K562 (cell line): ENCODE data around the gene PODN. TPM values are rescaled to one million over a fixed set of nuclear protein-coding genes. Genes with fewer than 3 reads are reported as not detected.

Source experiments
- CHD4 ChIP-seq: fragments of 200-600 bp; sonication (generic); IDR thresholded peaks from 3 replicates; pipeline ENCODE4 v1.6.1; 2012; ENCODE audit warnings: low read depth, mild to moderate bottlenecking, mixed read lengths, low read length, inconsistent platforms; ENCODE audit not compliant: insufficient read depth, insufficient replicate concordance, poor library complexity, severe bottlenecking
- PHF20 ChIP-seq: fragments of 450-650 bp; IDR thresholded peaks from 2 replicates; pipeline ENCODE4 v1.6.1; 2018; ENCODE audit not compliant: partially characterized antibody
- ZBTB49 ChIP-seq: sonication (generic); formaldehyde crosslinking; IDR thresholded peaks from 2 replicates; pipeline ENCODE4 v1.8.0; 2022; ENCODE audit warnings: missing genetic modification reagents, mild to moderate bottlenecking, borderline replicate concordance
- ZBTB8A ChIP-seq: fragments of 450-650 bp; IDR thresholded peaks from 2 replicates; pipeline ENCODE4 v1.6.1; 2018; ENCODE audit warnings: mild to moderate bottlenecking, moderate library complexity; ENCODE audit not compliant: partially characterized antibody
- polyA plus RNA-seq, 8 experiments: library from polyadenylated mRNA; depleted of rRNA in 4 of 8; stranded (reverse) in 5 of 8; unstranded in 3 of 8; fragments of >200 nt; fragmentation: Nextera tagmentation in 2 of 8; fragmentation: Illumina TruSeq in 1 of 8; extraction: Ambion mirVana in 2 of 8; extraction: Trizol in 1 of 8; gene quantifications; 2 replicates each; pipeline versions ENCODE4 v1.2.1 to v1.2.3, GENCODE V29; 2011 to 2014; ENCODE audit warnings: inconsistent platforms in 1 of 8, missing spikeins in 1 of 8
- total RNA-seq, 7 experiments: library from RNA; depleted of rRNA in 6 of 7; stranded (reverse); fragments of >200 nt in 6 of 7; fragmentation: Illumina TruSeq in 2 of 7; extraction: Trizol in 2 of 7; gene quantifications; 2 replicates each; pipeline versions ENCODE4 v1.2.1 to v1.2.3, GENCODE V29; 2011 to 2021; ENCODE audit warnings: low replicate concordance in 1 of 7
- TF ChIP-seq, protein P1 (sequence below), 2 experiments: fragments of 450-650 bp; formaldehyde crosslinking in 1 of 2; IDR thresholded peaks; 2 replicates each; pipeline versions ENCODE4 v1.4.0 to v1.6.1; 2014 to 2020; ENCODE audit warnings: mild to moderate bottlenecking in 2 of 2, borderline replicate concordance in 1 of 2, low read depth in 1 of 2

The PODN gene
- total and polyA plus RNA-seq, 9 of the 15 experiments (the other 6 are each of a cell fraction or from before 2014, with no cell fraction given) = not detected

GRCh38 chr1:53080769-53081168 is 18.8 kb downstream of the PODN start (continued):
- no peak for TF ChIP-seq PHF20
- TF ChIP-seq, protein P1, sequence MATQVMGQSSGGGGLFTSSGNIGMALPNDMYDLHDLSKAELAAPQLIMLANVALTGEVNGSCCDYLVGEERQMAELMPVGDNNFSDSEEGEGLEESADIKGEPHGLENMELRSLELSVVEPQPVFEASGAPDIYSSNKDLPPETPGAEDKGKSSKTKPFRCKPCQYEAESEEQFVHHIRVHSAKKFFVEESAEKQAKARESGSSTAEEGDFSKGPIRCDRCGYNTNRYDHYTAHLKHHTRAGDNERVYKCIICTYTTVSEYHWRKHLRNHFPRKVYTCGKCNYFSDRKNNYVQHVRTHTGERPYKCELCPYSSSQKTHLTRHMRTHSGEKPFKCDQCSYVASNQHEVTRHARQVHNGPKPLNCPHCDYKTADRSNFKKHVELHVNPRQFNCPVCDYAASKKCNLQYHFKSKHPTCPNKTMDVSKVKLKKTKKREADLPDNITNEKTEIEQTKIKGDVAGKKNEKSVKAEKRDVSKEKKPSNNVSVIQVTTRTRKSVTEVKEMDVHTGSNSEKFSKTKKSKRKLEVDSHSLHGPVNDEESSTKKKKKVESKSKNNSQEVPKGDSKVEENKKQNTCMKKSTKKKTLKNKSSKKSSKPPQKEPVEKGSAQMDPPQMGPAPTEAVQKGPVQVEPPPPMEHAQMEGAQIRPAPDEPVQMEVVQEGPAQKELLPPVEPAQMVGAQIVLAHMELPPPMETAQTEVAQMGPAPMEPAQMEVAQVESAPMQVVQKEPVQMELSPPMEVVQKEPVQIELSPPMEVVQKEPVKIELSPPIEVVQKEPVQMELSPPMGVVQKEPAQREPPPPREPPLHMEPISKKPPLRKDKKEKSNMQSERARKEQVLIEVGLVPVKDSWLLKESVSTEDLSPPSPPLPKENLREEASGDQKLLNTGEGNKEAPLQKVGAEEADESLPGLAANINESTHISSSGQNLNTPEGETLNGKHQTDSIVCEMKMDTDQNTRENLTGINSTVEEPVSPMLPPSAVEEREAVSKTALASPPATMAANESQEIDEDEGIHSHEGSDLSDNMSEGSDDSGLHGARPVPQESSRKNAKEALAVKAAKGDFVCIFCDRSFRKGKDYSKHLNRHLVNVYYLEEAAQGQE (IDR thresholded peaks at IDR 0.05; ENCODE audit: borderline replicate concordance) = 0 out of 2 replicates have a peak, but pooled peaks have one; percentile 20
- TF ChIP-seq, protein P1 (CRISPR knock-in tag; IDR thresholded peaks at IDR 0.05; ENCODE audit: low read depth) = no peak
- no peak for TF ChIP-seq CHD4
- TF ChIP-seq ZBTB8A = no peak
- TF ChIP-seq ZBTB49 = no peak
